Suprapubic skin (tissue), 3 donors: ENCODE data around the gene PRAMEF11.
"Not testable (repeated sequence)": the region's sequence is repeated elsewhere in the genome, so short reads cannot be mapped to it uniquely, and the experiment has no call there.

Experiments used
- EP300 ChIP-seq: sonication (generic); formaldehyde crosslinking; IDR thresholded peaks from one replicate; pipeline ENCODE4 v1.6.1; 2017; ENCODE audit warnings: antibody characterized with exemption
- POLR2A ChIP-seq, 2 donors: fragments of 450-650 bp; IDR thresholded peaks; one replicate each; pipeline ENCODE4 v1.6.1; 2017; ENCODE audit warnings: antibody characterized with exemption in 2 of 2, mild to moderate bottlenecking in 2 of 2, moderate library complexity in 2 of 2
- TF ChIP-seq, protein P1 (sequence below), 2 donors: fragments of 200-600 bp in 1 of 2; fragments of 450-650 bp in 1 of 2; sonication (generic) in 1 of 2; IDR thresholded peaks; one replicate each; pipeline ENCODE4 v1.5.1; 2016 to 2019; ENCODE audit warnings: antibody characterized with exemption in 2 of 2, mild to moderate bottlenecking in 1 of 2, moderate library complexity in 1 of 2

- TF ChIP-seq, protein P1, sequence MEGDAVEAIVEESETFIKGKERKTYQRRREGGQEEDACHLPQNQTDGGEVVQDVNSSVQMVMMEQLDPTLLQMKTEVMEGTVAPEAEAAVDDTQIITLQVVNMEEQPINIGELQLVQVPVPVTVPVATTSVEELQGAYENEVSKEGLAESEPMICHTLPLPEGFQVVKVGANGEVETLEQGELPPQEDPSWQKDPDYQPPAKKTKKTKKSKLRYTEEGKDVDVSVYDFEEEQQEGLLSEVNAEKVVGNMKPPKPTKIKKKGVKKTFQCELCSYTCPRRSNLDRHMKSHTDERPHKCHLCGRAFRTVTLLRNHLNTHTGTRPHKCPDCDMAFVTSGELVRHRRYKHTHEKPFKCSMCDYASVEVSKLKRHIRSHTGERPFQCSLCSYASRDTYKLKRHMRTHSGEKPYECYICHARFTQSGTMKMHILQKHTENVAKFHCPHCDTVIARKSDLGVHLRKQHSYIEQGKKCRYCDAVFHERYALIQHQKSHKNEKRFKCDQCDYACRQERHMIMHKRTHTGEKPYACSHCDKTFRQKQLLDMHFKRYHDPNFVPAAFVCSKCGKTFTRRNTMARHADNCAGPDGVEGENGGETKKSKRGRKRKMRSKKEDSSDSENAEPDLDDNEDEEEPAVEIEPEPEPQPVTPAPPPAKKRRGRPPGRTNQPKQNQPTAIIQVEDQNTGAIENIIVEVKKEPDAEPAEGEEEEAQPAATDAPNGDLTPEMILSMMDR (IDR thresholded peaks at IDR 0.05): not testable (repeated sequence)
- not testable (repeated sequence) for TF ChIP-seq POLR2A (IDR thresholded peaks at IDR 0.05); EP300
These were observed 32.1 kb upstream of the PRAMEF11 start for GRCh38 chr1:12863131-12863880.
